ENCODE measurements around the gene FAAP20. TPM values are rescaled to one million over a fixed set of nuclear protein-coding genes. Genes with fewer than 3 reads are reported as not detected.

The FAAP20 gene
- total and polyA plus RNA-seq, 10 of the 15 experiments (the other 5 are each of a cell fraction or from before 2014, with no cell fraction given) = 0.79 to 91.8 (median 20.9) TPM

DNA sequence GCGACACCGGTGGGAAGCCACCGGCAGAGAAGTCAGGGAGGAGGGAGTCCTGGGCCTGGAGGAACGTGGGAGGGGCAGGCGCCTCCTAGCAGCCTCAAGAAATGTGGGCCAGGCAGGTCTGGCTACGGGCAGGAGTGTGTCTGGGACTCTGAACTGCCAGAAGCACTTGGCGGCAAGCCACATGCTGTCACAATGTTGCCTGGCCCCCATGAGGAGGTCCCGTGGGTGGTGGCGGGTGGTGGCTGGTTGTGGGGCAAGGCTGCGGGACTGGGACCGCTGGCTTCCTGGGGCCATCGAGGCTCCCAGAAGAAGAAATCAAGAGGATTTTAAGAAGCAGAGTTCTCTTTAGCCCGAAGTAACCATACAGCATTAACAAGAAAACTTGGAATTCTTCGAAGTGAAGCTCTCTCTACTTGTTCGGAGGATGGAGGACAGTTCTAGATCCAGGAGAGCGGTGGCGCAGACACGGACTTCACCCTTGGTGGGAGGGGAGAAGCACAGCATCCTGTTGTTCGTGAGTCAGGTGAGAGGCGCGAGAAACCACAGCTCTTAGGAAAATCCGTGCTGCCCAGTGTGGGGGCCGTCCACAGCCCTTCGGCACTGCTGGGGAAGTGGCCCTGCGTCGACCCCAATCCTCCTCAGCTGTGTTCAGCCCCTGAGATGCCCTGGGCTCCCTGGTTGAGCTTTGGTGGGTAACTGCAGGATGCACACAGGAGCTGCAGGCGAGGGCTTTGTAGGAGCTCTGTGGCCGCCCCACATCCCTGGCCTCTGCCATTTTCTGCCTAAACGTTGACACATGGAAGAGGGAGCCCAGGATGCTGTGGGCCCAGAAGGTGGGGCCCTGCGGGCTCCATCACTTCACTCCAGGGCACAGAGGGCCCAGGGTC, 45.9 kb upstream of the FAAP20 start:
- Histone ChIP-seq H3K36me3 (ENCODE audit: control insufficient read depth in 2 of 2, insufficient read depth in 2 of 2, low read length in 1 of 2) (peaks cover 0 to 5% of the 10 kb centered on the region in 2 experiments; a peak in 2 of 4 replicates), H3K9me3 (replicated peaks; ENCODE audit: control insufficient read depth, insufficient read depth, low read length) (no peaks in the 10 kb centered on the region), H3K4me3 (no peak overlapping the region), H2AFZ (ENCODE audit: control insufficient read depth, low read depth, low read length) (no peak overlapping the region), H3K9ac (ENCODE audit: control insufficient read depth, insufficient read depth, low read length) (no peak overlapping the region), H3K4me2 (ENCODE audit: control insufficient read depth, insufficient read depth) (no peak overlapping the region), H3K27ac (ENCODE audit: control insufficient read depth, insufficient read depth) (no peak overlapping the region), H3K27me3 (replicated peaks in 1 of 2; ENCODE audit: control insufficient read depth in 2 of 2, insufficient read depth in 2 of 2, low read length in 1 of 2) (no peaks in the 10 kb centered on the region), H3K79me2 (ENCODE audit: control insufficient read depth, insufficient read depth, low read length) (peaks cover 10% of the 10 kb centered on the region), H3K4me1 (ENCODE audit: control insufficient read depth, insufficient read depth, low read length) (peaks cover under 1% of the 10 kb centered on the region; the same call in 1 of the 2 replicates), H4K20me1 (ENCODE audit: control insufficient read depth, insufficient read depth) (no peaks in the 10 kb centered on the region)
- ChIA-PET SMC1A (ENCODE audit: uncharacterized antibody, unreplicated experiment) (no interaction called here), POLR2A (no interaction called here), CTCF (no interaction called here), RAD21 (ENCODE audit: unreplicated experiment) (no interaction called here)
- 88% methylated on average over 30 of the region's 30 CpGs for WGBS (ENCODE audit: insufficient coverage, insufficient replicate concordance, low lambda C conversion rate, missing lambda C conversion rate)
- DNase-seq (ENCODE audit: low read depth, low spot score) = no peak
- no peak for ATAC-seq
- intact Hi-C loops (cut with micrococcal nuclease; ENCODE audit: unreplicated experiment) = no loop called here
- no peak for FAIRE-seq
- BruUV-seq (replicated peaks) = no TSS peak
- in situ Hi-C loops (cut with MboI) = no loop called here
- TF ChIP-seq DPF2 (IDR thresholded peaks at IDR 0.05) (no peak), SRF (IDR thresholded peaks at IDR 0.05; ENCODE audit: low read depth in 2 of 2, low read length in 2 of 2) (no peak), CBFB (IDR thresholded peaks at IDR 0.05; ENCODE audit: low read depth) (no peak), CEBPB (IDR thresholded peaks at IDR 0.05; ENCODE audit: borderline replicate concordance in 1 of 2, low read depth in 2 of 2, low read length in 2 of 2) (no peak), IRF4 (IDR thresholded peaks at IDR 0.05; ENCODE audit: low read depth, low read length) (no peak), MXI1 (IDR thresholded peaks at IDR 0.05; ENCODE audit: low read depth, low read length) (no peak), ZNF622 (IDR thresholded peaks at IDR 0.05) (no peak), MEF2B (IDR thresholded peaks at IDR 0.05; ENCODE audit: partially characterized antibody, poor library complexity, severe bottlenecking) (no peak), ASH2L (IDR thresholded peaks at IDR 0.05; ENCODE audit: borderline replicate concordance, low read depth) (no peak), FOXK2 (IDR thresholded peaks at IDR 0.05) (no peak), ETV6 (conservative IDR thresholded peaks at IDR 0.05 in 1 of 2, IDR thresholded peaks at IDR 0.05 in 1 of 2; ENCODE audit: borderline replicate concordance in 1 of 2, low read depth in 1 of 2) (no peak), HCFC1 (IDR thresholded peaks at IDR 0.05; ENCODE audit: low read length) (no peak), ESRRA (IDR thresholded peaks at IDR 0.05; ENCODE audit: low read length) (no peak), KLF5 (IDR thresholded peaks at IDR 0.05; ENCODE audit: partially characterized antibody) (no peak)
- TF ChIP-seq, protein P1, sequence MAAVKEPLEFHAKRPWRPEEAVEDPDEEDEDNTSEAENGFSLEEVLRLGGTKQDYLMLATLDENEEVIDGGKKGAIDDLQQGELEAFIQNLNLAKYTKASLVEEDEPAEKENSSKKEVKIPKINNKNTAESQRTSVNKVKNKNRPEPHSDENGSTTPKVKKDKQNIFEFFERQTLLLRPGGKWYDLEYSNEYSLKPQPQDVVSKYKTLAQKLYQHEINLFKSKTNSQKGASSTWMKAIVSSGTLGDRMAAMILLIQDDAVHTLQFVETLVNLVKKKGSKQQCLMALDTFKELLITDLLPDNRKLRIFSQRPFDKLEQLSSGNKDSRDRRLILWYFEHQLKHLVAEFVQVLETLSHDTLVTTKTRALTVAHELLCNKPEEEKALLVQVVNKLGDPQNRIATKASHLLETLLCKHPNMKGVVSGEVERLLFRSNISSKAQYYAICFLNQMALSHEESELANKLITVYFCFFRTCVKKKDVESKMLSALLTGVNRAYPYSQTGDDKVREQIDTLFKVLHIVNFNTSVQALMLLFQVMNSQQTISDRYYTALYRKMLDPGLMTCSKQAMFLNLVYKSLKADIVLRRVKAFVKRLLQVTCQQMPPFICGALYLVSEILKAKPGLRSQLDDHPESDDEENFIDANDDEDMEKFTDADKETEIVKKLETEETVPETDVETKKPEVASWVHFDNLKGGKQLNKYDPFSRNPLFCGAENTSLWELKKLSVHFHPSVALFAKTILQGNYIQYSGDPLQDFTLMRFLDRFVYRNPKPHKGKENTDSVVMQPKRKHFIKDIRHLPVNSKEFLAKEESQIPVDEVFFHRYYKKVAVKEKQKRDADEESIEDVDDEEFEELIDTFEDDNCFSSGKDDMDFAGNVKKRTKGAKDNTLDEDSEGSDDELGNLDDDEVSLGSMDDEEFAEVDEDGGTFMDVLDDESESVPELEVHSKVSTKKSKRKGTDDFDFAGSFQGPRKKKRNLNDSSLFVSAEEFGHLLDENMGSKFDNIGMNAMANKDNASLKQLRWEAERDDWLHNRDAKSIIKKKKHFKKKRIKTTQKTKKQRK (IDR thresholded peaks at IDR 0.05; ENCODE audit: low read depth, low read length) = no peak

All from GM12878 (cell line).